WTC11 (cell line): ENCODE measurements around the gene CARD11.

Source experiments
- CTCF ChIP-seq: fragments of 200-600 bp; IDR thresholded peaks from 2 replicates; pipeline ENCODE4 v1.8.0; 2022; ENCODE audit warnings: antibody characterized with exemption
- MAX ChIP-seq: sonication (generic); formaldehyde crosslinking; IDR thresholded peaks from 2 replicates; pipeline ENCODE4 v1.8.0; 2022; ENCODE audit warnings: mild to moderate bottlenecking, missing genetic modification reagents

GRCh38 chr7:2954433-2954853, 89.2 kb downstream of the CARD11 start:
- TF ChIP-seq CTCF (no peak), MAX (CRISPR knock-in tag) (no peak)
